Karpas-422 (cell line): ENCODE results near the gene CCSER2. TPM values are rescaled to one million over a fixed set of nuclear protein-coding genes. Genes with fewer than 3 reads are reported as not detected.

Experiments
- DNase-seq: peaks from one replicate; pipeline ENCODE4 v3.0.0-alpha.2; 2015
- H2AFZ ChIP-seq: fragments of 200-600 bp; sonication (generic); 2 replicates; pipeline ENCODE4 v1.6.1; 2014; ENCODE audit warnings: antibody characterized with exemption, low read length, mixed read lengths
- H3K27ac ChIP-seq: fragments of 200-600 bp; sonication (generic); 2 replicates; pipeline ENCODE4 v1.5.1; 2014; ENCODE audit warnings: mild to moderate bottlenecking, low read length, moderate library complexity
- H3K27me3 ChIP-seq: fragments of 200-600 bp; sonication (generic); 2 replicates; pipeline ENCODE4 v1.6.1; 2014; ENCODE audit warnings: low read length, mixed read lengths
- H3K36me3 ChIP-seq: fragments of 200-600 bp; sonication (generic); 2 replicates; pipeline ENCODE4 v1.6.1; 2014; ENCODE audit warnings: low read length, mixed read lengths; ENCODE audit not compliant: insufficient read depth
- H3K4me1 ChIP-seq: fragments of 200-600 bp; sonication (generic); 2 replicates; pipeline ENCODE4 v1.6.1; 2014; ENCODE audit warnings: mild to moderate bottlenecking, low read length, mixed read lengths
- H3K4me2 ChIP-seq: fragments of 200-600 bp; sonication (generic); 2 replicates; pipeline ENCODE4 v1.6.1; 2014; ENCODE audit warnings: low read length, low read depth, mild to moderate bottlenecking; ENCODE audit not compliant: poor library complexity, severe bottlenecking
- H3K4me3 ChIP-seq: fragments of 200-600 bp; sonication (generic); 2 replicates; pipeline ENCODE4 v1.5.1; 2014; ENCODE audit warnings: mild to moderate bottlenecking, antibody characterized with exemption, low read length, mixed read lengths
- H3K79me2 ChIP-seq: fragments of 200-600 bp; sonication (generic); 2 replicates; pipeline ENCODE4 v1.6.1; 2014; ENCODE audit warnings: mild to moderate bottlenecking, low read length, mixed read lengths
- H3K9ac ChIP-seq: fragments of 200-600 bp; sonication (generic); 2 replicates; pipeline ENCODE4 v1.6.0; 2014; ENCODE audit warnings: low read length
- H3K9me2 ChIP-seq: fragments of 200-600 bp; sonication (generic), shearing (Covaris generic); replicated peaks from 2 replicates; pipeline ENCODE4 v1.6.0; 2014; ENCODE audit warnings: mild to moderate bottlenecking, low read length, moderate library complexity; ENCODE audit not compliant: insufficient read depth
- H3K9me3 ChIP-seq: fragments of 300-700, 200-600 bp; sonication (generic); 2 replicates; pipeline ENCODE4 v1.6.1; 2014; ENCODE audit warnings: low read length, mixed read lengths
- H4K20me1 ChIP-seq: fragments of 200-600 bp; sonication (generic); 2 replicates; pipeline ENCODE4 v1.6.1; 2014; ENCODE audit warnings: mild to moderate bottlenecking, antibody characterized with exemption, low read length, low read depth; ENCODE audit not compliant: insufficient read depth
- total RNA-seq: library from RNA; depleted of rRNA; stranded (reverse); fragments of >200 nt; shearing (Covaris generic); gene quantifications from 2 replicates; pipeline ENCODE4 v1.2.3, GENCODE V29; 2014; ENCODE audit warnings: low replicate concordance

CCSER2 gene
- total RNA-seq, 1 experiment from 2014 or later = 12.4 TPM

DNA sequence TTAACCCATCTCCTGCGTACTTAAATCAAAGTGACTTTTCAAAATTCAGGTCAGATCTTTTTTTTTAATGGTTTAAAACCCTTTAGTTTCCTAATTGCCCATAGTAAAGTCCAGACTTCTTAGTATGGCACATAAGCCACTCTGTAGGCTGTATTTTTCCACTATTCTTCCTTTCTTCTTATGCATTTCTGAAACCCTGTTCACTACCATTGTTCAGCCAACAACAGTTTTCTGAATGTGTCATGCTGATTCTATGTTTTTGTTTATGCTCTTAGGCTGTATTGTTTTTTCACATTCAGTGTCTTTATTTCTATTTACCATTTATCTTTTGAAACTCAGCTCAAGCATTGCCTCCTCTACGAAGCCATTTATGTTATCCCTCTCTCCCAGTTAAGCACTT is 26.7 kb downstream of the CCSER2 start:
- Histone ChIP-seq H4K20me1 (no peaks in the 10 kb centered on the region; the same call in 1 of the 2 replicates), H3K27me3 (no peaks in the 10 kb centered on the region), H3K36me3 (no peaks in the 10 kb centered on the region), H3K9ac (no peak overlapping the region), H3K79me2 (no peaks in the 10 kb centered on the region), H2AFZ (no peak overlapping the region), H3K9me2 (no peaks in the 10 kb centered on the region), H3K4me1 (no peaks in the 10 kb centered on the region), H3K27ac (no peak overlapping the region), H3K4me2 (no peak overlapping the region), H3K4me3 (no peak overlapping the region), H3K9me3 (no peaks in the 10 kb centered on the region)
- no peak for DNase-seq

DNA sequence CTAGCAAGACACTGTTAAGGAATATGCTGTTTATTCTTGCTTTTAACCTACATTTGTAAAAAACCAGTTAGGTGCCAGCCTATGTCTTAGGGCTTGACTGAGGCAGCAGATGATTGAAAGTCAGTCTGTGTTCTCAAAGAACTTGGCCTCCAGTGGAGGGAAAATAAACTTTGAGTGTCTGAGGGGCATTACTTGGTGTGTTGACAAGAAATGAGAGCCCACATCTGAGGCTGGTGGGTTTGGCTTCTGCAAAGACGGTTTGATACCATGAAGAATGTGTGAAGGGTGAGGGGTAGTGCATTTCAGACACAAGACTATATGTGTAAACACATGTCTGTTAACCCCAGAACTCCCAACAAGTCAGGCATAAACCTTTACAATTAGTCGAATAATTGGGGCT is 28.5 kb downstream of the CCSER2 start:
- no peak overlapping the region for H3K4me3 ChIP-seq
- no peaks in the 10 kb centered on the region for H3K27me3 ChIP-seq
- no peak overlapping the region for H3K4me2 ChIP-seq
- H3K9me2 ChIP-seq = no peaks in the 10 kb centered on the region
- no peaks in the 10 kb centered on the region for H3K79me2 ChIP-seq
- no peak for DNase-seq
- H4K20me1 ChIP-seq = no peaks in the 10 kb centered on the region; the same call in 1 of the 2 replicates
- no peaks in the 10 kb centered on the region for H3K4me1 ChIP-seq
- no peak overlapping the region for H3K27ac ChIP-seq
- no peak overlapping the region for H2AFZ ChIP-seq
- no peaks in the 10 kb centered on the region for H3K9me3 ChIP-seq
- H3K36me3 ChIP-seq = no peaks in the 10 kb centered on the region
- no peak overlapping the region for H3K9ac ChIP-seq

DNA sequence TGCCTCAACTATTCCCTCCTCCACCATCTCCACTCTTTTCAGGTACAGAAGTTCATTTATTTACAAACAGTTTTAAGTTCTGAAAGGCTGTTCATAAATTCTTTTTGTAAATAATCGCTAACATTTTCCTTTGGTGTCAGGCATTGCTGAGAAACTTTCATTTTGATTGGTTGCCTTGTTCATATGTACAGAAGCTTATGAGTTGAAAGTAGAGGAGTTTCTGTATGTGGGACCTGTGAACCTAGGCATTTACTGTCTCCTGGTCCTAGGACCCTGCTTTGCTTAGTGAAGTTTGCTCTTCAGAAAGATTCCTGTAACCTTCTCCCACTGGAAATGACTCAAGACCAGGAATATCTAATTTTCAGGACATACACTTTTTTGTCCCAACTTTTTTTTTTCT is 30.4 kb downstream of the CCSER2 start:
- Histone ChIP-seq H3K9me2 (no peaks in the 10 kb centered on the region), H3K79me2 (no peaks in the 10 kb centered on the region), H3K9ac (no peak overlapping the region), H4K20me1 (no peaks in the 10 kb centered on the region), H3K4me3 (no peak overlapping the region), H3K9me3 (no peaks in the 10 kb centered on the region), H3K4me1 (no peaks in the 10 kb centered on the region), H2AFZ (no peak overlapping the region), H3K36me3 (no peaks in the 10 kb centered on the region), H3K4me2 (no peak overlapping the region), H3K27ac (no peak overlapping the region), H3K27me3 (no peaks in the 10 kb centered on the region)
- DNase-seq = no peak

DNA sequence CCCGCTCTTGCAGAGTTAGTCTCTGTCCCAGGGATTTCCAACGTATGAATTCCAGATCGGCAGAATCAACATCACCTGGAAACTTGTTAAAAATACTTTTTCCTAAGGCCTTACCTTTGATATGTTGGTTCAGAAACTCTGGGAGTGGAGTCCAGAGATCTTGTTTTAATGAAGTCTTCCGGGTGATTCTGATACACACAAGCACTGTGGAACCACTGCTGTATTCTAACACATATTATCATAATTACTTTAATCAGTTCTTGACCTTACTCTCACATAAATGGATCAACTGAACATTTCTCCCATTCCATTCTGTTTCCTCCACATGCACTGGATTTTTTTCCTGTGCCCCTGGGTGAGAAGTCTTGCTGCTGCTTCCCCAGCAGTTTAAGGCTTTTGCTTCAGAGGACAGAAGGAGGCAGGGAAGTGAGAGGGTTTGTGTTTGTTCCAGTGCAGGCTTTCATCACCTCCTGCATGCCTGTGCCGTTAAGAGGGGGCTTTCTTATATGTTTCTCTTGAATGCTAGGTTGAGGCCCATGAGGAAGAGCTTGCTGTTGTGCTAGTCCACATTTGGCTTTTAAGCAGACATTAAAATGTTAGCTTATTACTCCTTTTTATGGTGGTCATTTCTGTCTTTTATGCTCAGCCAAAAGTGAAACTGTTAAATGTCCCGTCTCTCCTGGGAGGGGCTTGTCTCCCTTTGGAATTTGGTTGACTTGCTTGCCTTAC is 32.4 kb downstream of the CCSER2 start:
- H3K4me3 ChIP-seq = no peak overlapping the region
- H3K9ac ChIP-seq = no peak overlapping the region
- no peak overlapping the region for H3K27ac ChIP-seq
- H3K27me3 ChIP-seq = no peaks in the 10 kb centered on the region
- DNase-seq = no peak
- H3K79me2 ChIP-seq = no peaks in the 10 kb centered on the region
- H3K36me3 ChIP-seq = no peaks in the 10 kb centered on the region
- H2AFZ ChIP-seq = no peak overlapping the region
- H3K4me2 ChIP-seq = no peak overlapping the region
- no peaks in the 10 kb centered on the region for H4K20me1 ChIP-seq
- H3K4me1 ChIP-seq = no peaks in the 10 kb centered on the region
- H3K9me3 ChIP-seq = no peaks in the 10 kb centered on the region
- no peaks in the 10 kb centered on the region for H3K9me2 ChIP-seq

DNA sequence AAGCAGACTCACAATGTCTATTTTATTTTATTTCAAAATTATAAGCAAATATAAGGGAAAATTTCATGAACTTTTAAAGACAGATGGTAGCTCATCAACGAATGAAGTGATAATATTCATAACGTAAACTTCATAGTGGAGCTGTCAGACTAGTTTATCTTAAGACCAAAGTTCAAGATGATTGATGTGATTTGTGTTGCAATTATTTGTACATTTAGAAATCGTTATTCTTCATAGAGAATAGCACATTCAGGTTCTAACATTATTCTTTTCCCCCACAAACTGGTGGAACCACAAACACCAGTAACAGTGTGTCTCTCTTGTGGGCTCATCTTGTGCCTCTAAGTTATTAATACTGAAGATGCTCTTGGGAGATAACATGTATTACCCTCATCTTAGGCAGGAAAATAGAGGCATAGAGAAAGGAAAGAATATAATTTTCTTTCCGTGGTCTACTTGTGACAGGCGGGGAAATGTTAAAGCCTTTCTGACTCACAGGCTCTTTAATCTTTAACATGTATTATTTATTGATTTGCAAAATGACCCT is 37.0 kb downstream of the CCSER2 start:
- H3K4me1 ChIP-seq = no peaks in the 10 kb centered on the region
- H4K20me1 ChIP-seq = no peaks in the 10 kb centered on the region
- H3K9ac ChIP-seq = no peak overlapping the region
- H3K9me3 ChIP-seq = no peaks in the 10 kb centered on the region
- DNase-seq = no peak
- no peak overlapping the region for H2AFZ ChIP-seq
- H3K27ac ChIP-seq = no peak overlapping the region
- no peaks in the 10 kb centered on the region for H3K36me3 ChIP-seq
- H3K9me2 ChIP-seq = no peaks in the 10 kb centered on the region
- no peaks in the 10 kb centered on the region for H3K79me2 ChIP-seq
- H3K27me3 ChIP-seq = no peaks in the 10 kb centered on the region
- no peak overlapping the region for H3K4me3 ChIP-seq
- H3K4me2 ChIP-seq = no peak overlapping the region

DNA sequence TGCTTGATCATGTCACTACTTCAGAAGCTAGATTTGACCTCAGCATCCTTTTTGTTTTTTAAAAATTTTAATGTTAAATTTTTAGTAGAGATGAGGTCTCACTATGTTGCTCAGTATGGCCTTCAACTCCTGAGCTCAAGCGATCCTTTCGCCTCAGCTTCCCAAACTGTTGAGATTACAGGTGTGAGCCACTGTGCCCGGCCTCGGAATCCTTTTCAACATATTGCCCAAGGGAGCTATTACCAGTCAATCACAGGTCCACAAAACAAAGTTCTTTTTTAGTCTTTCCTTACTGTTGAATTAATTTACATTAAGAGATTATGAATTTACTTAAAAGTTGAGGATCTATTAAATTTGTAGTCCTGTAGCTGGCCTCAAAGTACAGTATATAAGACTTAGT is 37.7 kb downstream of the CCSER2 start:
- no peaks in the 10 kb centered on the region for H3K36me3 ChIP-seq
- H2AFZ ChIP-seq = no peak overlapping the region
- no peak overlapping the region for H3K9ac ChIP-seq
- H3K9me3 ChIP-seq = no peaks in the 10 kb centered on the region
- DNase-seq = no peak
- no peaks in the 10 kb centered on the region for H4K20me1 ChIP-seq
- H3K27me3 ChIP-seq = no peaks in the 10 kb centered on the region
- no peaks in the 10 kb centered on the region for H3K79me2 ChIP-seq
- H3K27ac ChIP-seq = no peak overlapping the region
- no peaks in the 10 kb centered on the region for H3K4me1 ChIP-seq
- H3K4me2 ChIP-seq = no peak overlapping the region
- no peak overlapping the region for H3K4me3 ChIP-seq
- H3K9me2 ChIP-seq = no peaks in the 10 kb centered on the region

DNA sequence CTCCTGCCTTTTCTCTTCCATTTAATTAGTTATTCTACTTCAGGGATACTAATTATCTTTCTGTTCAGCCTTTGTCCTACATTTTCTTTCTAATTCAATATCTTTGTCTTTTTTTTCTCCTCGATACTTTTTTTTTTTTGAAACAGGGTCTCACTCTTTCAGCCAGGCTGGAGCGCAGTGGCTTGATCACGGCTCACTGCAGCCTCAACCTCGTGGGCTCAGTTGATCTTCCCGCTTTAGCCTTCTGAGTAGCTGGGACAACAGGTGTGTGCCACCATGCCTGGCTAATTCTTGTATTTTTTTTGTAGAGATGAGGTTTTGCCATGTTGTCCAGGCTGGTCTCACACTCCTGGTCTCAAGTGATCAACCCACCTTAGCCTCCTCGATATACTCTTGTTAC is 38.9 kb downstream of the CCSER2 start:
- no peaks in the 10 kb centered on the region for H3K36me3 ChIP-seq
- H3K9me3 ChIP-seq = no peaks in the 10 kb centered on the region
- H4K20me1 ChIP-seq = no peaks in the 10 kb centered on the region
- no peaks in the 10 kb centered on the region for H3K27me3 ChIP-seq
- no peaks in the 10 kb centered on the region for H3K79me2 ChIP-seq
- H3K4me1 ChIP-seq = no peaks in the 10 kb centered on the region
- no peaks in the 10 kb centered on the region for H3K9me2 ChIP-seq
- no peak overlapping the region for H3K9ac ChIP-seq
- no peak overlapping the region for H3K27ac ChIP-seq
- no peak overlapping the region for H3K4me3 ChIP-seq
- no peak overlapping the region for H2AFZ ChIP-seq
- H3K4me2 ChIP-seq = no peak overlapping the region
- no peak for DNase-seq

DNA sequence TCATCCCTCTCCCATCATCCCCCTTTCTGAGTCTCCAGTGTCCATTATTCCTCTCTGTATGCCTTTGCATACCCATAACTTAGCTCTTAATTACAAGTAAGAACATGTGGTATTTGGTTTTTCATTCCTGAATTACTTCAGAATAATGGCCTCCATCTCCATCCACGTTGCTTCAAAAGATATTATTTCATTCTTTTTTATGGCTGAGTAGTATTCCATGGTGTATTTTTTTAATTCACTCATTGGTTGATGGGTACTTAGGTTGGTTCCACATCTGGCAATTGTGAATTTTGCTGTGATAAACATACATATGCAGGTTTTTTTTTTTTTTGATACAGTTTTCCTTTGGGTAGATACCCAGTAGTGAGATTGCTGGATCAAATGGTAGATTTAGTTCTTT is 40.4 kb downstream of the CCSER2 start:
- Histone ChIP-seq H3K9me2 (no peaks in the 10 kb centered on the region), H3K27ac (no peak overlapping the region), H3K27me3 (no peaks in the 10 kb centered on the region), H4K20me1 (no peaks in the 10 kb centered on the region), H3K4me3 (no peak overlapping the region), H2AFZ (no peak overlapping the region), H3K9ac (no peak overlapping the region), H3K79me2 (no peaks in the 10 kb centered on the region), H3K4me2 (no peak overlapping the region), H3K9me3 (no peaks in the 10 kb centered on the region), H3K4me1 (no peaks in the 10 kb centered on the region), H3K36me3 (no peaks in the 10 kb centered on the region)
- DNase-seq = no peak
